HEK293 (cell line): Measurements from ENCODE around the gene MBOAT7.
A peak's percentile ranks its signal among the peaks of the same experiment; 100 is the strongest.

ENCODE experiments used
- CTCF ChIA-PET: fragments of 350-600 bp; formaldehyde crosslinking; extraction: SDS; loops from one replicate; lab custom pipeline; 2021; ENCODE audit warnings: antibody characterized with exemption; lab: Yijun Ruan, JAX
- POLR2A ChIA-PET: fragments of 300-600 bp; formaldehyde crosslinking; extraction: SDS; loops from one replicate; lab custom pipeline; 2020; ENCODE audit warnings: antibody characterized with exemption, inconsistent platforms; lab: Yijun Ruan, JAX
- H3K27ac ChIP-seq: fragments of 200-500 bp; sonication (Bioruptor generic); 2 replicates; pipeline ENCODE4 v1.5.1; 2014; ENCODE audit warnings: low read depth, low read length, control low read depth, inconsistent platforms; ENCODE audit errors: extremely low read depth
- H3K36me3 ChIP-seq, 2 experiments: fragments of 200-500 bp in 1 of 2; sonication (Bioruptor generic) in 1 of 2; 1 replicate in 1 of 2; 2 replicates in 1 of 2; pipeline ENCODE4 v1.5.1; 2014 to 2017; ENCODE audit warnings: inconsistent platforms in 2 of 2, low read length in 2 of 2; ENCODE audit not compliant: control insufficient read depth in 2 of 2, insufficient read depth in 1 of 2
- H3K4me1 ChIP-seq: fragments of 200-500 bp; sonication (Bioruptor generic); 2 replicates; pipeline ENCODE4 v1.5.1; 2014; ENCODE audit warnings: mild to moderate bottlenecking, low read length, inconsistent platforms; ENCODE audit not compliant: control insufficient read depth, insufficient read depth
- H3K4me3 ChIP-seq: 2 replicates; pipeline ENCODE4 v1.5.1; 2011; ENCODE audit warnings: low read depth, mild to moderate bottlenecking, control low read depth, low read length, moderate library complexity
- H3K9me3 ChIP-seq: fragments of 200-500 bp; sonication (Bioruptor generic); 2 replicates; pipeline ENCODE4 v1.5.1; 2014; ENCODE audit warnings: low read depth, low read length, inconsistent platforms; ENCODE audit not compliant: control insufficient read depth, insufficient read depth
- GLIS1 ChIP-seq: fragments of 450-650 bp; formaldehyde crosslinking; IDR thresholded peaks from 2 replicates; pipeline ENCODE4 v1.5.1; 2016; ENCODE audit warnings: missing biosample characterization, missing genetic modification characterization
- HOXA7 ChIP-seq: sonication (generic); formaldehyde crosslinking; IDR thresholded peaks from 2 replicates; pipeline ENCODE4 v1.8.1; 2022; ENCODE audit warnings: missing genetic modification reagents, borderline replicate concordance
- KLF7 ChIP-seq: fragments of 450-650 bp; formaldehyde crosslinking; IDR thresholded peaks from 2 replicates; pipeline ENCODE4 v1.5.1; 2016; ENCODE audit warnings: missing biosample characterization, missing genetic modification characterization, borderline replicate concordance
- ZBTB21 ChIP-seq: fragments of 450-650 bp; formaldehyde crosslinking; IDR thresholded peaks from 2 replicates; pipeline ENCODE4 v1.5.1; 2017; ENCODE audit warnings: missing biosample characterization, missing genetic modification characterization
- ZBTB6 ChIP-seq: fragments of 450-650 bp; formaldehyde crosslinking; IDR thresholded peaks from 2 replicates; pipeline ENCODE4 v1.5.1; 2017; ENCODE audit warnings: missing biosample characterization, missing genetic modification characterization
- ZIC2 ChIP-seq: fragments of 450-650 bp; formaldehyde crosslinking; IDR thresholded peaks from 2 replicates; pipeline ENCODE4 v1.5.1; 2016; ENCODE audit warnings: missing biosample characterization, missing genetic modification characterization
- ZNF10 ChIP-seq: fragments of 450-650 bp; formaldehyde crosslinking; IDR thresholded peaks from 2 replicates; pipeline ENCODE4 v1.5.1; 2017; ENCODE audit warnings: missing biosample characterization, missing genetic modification characterization
- ZNF133 ChIP-seq: fragments of 450-650 bp; formaldehyde crosslinking; IDR thresholded peaks from 2 replicates; pipeline ENCODE4 v1.5.1; 2016; ENCODE audit warnings: missing biosample characterization, missing genetic modification characterization
- ZNF221 ChIP-seq: fragments of 450-650 bp; formaldehyde crosslinking; IDR thresholded peaks from 2 replicates; pipeline ENCODE4 v1.5.1; 2017; ENCODE audit warnings: missing biosample characterization, missing genetic modification characterization, borderline replicate concordance
- ZNF239 ChIP-seq: fragments of 450-650 bp; formaldehyde crosslinking; IDR thresholded peaks from 2 replicates; pipeline ENCODE4 v1.5.1; 2016; ENCODE audit warnings: missing biosample characterization, missing genetic modification characterization
- ZNF280C ChIP-seq: fragments of 450-650 bp; formaldehyde crosslinking; IDR thresholded peaks from 2 replicates; pipeline ENCODE4 v1.5.1; 2016; ENCODE audit warnings: missing biosample characterization, missing genetic modification characterization
- ZNF292 ChIP-seq: fragments of 450-650 bp; formaldehyde crosslinking; IDR thresholded peaks from 2 replicates; pipeline ENCODE4 v1.5.1; 2016; ENCODE audit warnings: low read depth, missing biosample characterization, missing genetic modification characterization, borderline replicate concordance
- ZNF398 ChIP-seq: fragments of 450-650 bp; formaldehyde crosslinking; IDR thresholded peaks from 2 replicates; pipeline ENCODE4 v1.5.1; 2017; ENCODE audit warnings: missing biosample characterization, missing genetic modification characterization
- ZNF549 ChIP-seq: fragments of 450-650 bp; IDR thresholded peaks from 2 replicates; pipeline ENCODE4 v1.5.1; 2018; ENCODE audit warnings: missing biosample characterization, missing genetic modification characterization, mild to moderate bottlenecking, inconsistent platforms, moderate library complexity
- ZNF610 ChIP-seq: fragments of 450-650 bp; formaldehyde crosslinking; IDR thresholded peaks from 2 replicates; pipeline ENCODE4 v1.5.1; 2016; ENCODE audit warnings: missing biosample characterization, missing genetic modification characterization, borderline replicate concordance
- ZNF626 ChIP-seq: fragments of 450-650 bp; sonication (Bioruptor Pico); formaldehyde crosslinking; IDR thresholded peaks from 2 replicates; pipeline ENCODE4 v1.5.1; 2018; ENCODE audit warnings: missing biosample characterization, missing genetic modification characterization, inconsistent platforms
- ZNF704 ChIP-seq: fragments of 450-650 bp; formaldehyde crosslinking; IDR thresholded peaks from 2 replicates; pipeline ENCODE4 v1.5.1; 2016; ENCODE audit warnings: missing biosample characterization, missing genetic modification characterization
- TF ChIP-seq, protein P1 (sequence below): fragments of 450-650 bp; formaldehyde crosslinking; IDR thresholded peaks from 2 replicates; pipeline ENCODE4 v1.5.1; 2016; ENCODE audit warnings: missing biosample characterization, missing genetic modification characterization
- TF ChIP-seq, protein P2 (sequence below): fragments of 450-650 bp; formaldehyde crosslinking; IDR thresholded peaks from 2 replicates; pipeline ENCODE4 v1.5.1; 2017; ENCODE audit warnings: missing biosample characterization, missing genetic modification characterization

The MBOAT7 gene

GRCh38 chr19:54169149-54169740, 20.1 kb downstream of the MBOAT7 start:
- CTCF ChIA-PET = interaction anchor here (0.7 to 4.6 kb wide), 8 partner anchors 10 to 258 kb away, joined by 3 to 18 read pairs (median 6); partner anchors contain the start of genes CNOT3, LENG1 and MBOAT7
- H3K4me1 ChIP-seq = no peaks in the 10 kb centered on the region
- POLR2A ChIA-PET = interaction anchor here (0.7 to 1.4 kb wide), 3 partner anchors 9 to 128 kb away, joined by 3 to 6 read pairs (median 4); partner anchors contain the start of genes LENG1 and MBOAT7

DNA sequence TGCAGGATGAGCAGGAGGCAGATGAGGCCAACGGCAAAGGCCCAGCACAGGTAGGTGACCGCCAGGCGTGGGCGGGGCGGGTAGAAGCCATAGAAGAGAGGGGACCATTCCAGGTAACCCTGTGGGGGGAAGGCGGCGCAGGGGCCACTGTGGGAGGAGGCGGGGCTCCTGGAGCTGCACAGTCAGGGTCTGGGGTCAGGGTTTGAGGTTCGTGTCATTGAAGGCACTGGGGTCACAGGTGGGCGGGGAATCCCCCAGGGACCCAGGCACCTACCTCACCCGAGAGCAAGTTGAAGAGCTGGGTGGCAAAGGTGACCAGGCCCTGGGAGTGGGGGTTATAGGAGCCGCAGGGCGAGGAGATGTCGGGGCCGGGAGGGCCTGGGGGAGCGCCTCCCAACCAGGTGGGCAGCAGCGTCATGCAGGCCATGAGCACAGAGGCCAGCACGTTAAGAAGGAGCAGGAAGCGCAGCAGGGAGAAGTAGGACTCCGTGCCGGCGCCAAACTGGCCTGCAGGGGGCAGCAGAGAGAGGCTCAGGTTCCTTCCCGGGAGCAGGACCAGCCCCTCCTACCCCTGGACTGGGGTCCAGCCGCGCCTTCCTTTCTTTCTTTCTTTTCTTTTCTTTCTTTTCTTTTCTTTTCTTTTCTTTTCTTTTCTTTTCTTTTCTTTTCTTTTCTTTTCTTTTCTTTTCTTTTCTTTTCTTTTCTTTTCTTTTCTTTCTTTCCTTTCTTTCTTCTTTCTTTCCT, 21.0 kb downstream of the MBOAT7 start:
- H3K4me3 ChIP-seq = no peak overlapping the region
- POLR2A ChIA-PET = interaction anchor here (1.4 to 2.6 kb wide), 3 partner anchors 8 to 31 kb away, joined by 6 to 17 read pairs (median 7); partner anchors contain the start of genes CNOT3, LENG1 and MBOAT7
- no peaks in the 10 kb centered on the region for H3K36me3 ChIP-seq
- no peak overlapping the region for H3K27ac ChIP-seq
- H3K4me1 ChIP-seq = no peaks in the 10 kb centered on the region
- CTCF ChIA-PET = interaction anchor here (0.9 to 4.6 kb wide), 10 partner anchors 8 to 223 kb away, joined by 3 to 18 read pairs (median 7); partner anchors contain the start of genes CNOT3, LENG1 and MBOAT7
- no peaks in the 10 kb centered on the region for H3K9me3 ChIP-seq
- peak; percentile 11; the same call in 1 of the 2 replicates for TF ChIP-seq ZBTB21 (tag by site-specific recombination)
- no peak for TF ChIP-seq ZNF239 (tag by site-specific recombination)
- no peak for TF ChIP-seq ZNF280C (tag by site-specific recombination)
- TF ChIP-seq ZIC2 (tag by site-specific recombination) = 0 out of 2 replicates have a peak, but pooled peaks have one; percentile 12
- peak; percentile 40; the same call in 1 of the 2 replicates for TF ChIP-seq GLIS1 (tag by site-specific recombination)
- TF ChIP-seq ZNF10 (tag by site-specific recombination) = no peak
- TF ChIP-seq, protein P1, sequence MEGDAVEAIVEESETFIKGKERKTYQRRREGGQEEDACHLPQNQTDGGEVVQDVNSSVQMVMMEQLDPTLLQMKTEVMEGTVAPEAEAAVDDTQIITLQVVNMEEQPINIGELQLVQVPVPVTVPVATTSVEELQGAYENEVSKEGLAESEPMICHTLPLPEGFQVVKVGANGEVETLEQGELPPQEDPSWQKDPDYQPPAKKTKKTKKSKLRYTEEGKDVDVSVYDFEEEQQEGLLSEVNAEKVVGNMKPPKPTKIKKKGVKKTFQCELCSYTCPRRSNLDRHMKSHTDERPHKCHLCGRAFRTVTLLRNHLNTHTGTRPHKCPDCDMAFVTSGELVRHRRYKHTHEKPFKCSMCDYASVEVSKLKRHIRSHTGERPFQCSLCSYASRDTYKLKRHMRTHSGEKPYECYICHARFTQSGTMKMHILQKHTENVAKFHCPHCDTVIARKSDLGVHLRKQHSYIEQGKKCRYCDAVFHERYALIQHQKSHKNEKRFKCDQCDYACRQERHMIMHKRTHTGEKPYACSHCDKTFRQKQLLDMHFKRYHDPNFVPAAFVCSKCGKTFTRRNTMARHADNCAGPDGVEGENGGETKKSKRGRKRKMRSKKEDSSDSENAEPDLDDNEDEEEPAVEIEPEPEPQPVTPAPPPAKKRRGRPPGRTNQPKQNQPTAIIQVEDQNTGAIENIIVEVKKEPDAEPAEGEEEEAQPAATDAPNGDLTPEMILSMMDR (tag by site-specific recombination) = peak; percentile 83

More at GRCh38 chr19:54169149-54169740, 20.1 kb downstream of the MBOAT7 start:
- TF ChIP-seq ZNF704 (no peak), ZNF133 (no peak), ZNF221 (tag by site-specific recombination) (no peak), ZNF626 (tag by site-specific recombination) (no peak), ZNF398 (tag by site-specific recombination) (no peak), ZNF549 (no peak), KLF7 (tag by site-specific recombination) (no peak), GLIS1 (tag by site-specific recombination) (no peak), ZBTB6 (tag by site-specific recombination) (no peak), ZNF292 (tag by site-specific recombination) (no peak), ZNF610 (tag by site-specific recombination) (no peak), HOXA7 (no peak)
- TF ChIP-seq, protein P2, sequence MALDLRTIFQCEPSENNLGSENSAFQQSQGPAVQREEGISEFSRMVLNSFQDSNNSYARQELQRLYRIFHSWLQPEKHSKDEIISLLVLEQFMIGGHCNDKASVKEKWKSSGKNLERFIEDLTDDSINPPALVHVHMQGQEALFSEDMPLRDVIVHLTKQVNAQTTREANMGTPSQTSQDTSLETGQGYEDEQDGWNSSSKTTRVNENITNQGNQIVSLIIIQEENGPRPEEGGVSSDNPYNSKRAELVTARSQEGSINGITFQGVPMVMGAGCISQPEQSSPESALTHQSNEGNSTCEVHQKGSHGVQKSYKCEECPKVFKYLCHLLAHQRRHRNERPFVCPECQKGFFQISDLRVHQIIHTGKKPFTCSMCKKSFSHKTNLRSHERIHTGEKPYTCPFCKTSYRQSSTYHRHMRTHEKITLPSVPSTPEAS (tag by site-specific recombination) = no peak
- H3K4me3 ChIP-seq = no peak overlapping the region
- H3K9me3 ChIP-seq = no peaks in the 10 kb centered on the region
- no peak overlapping the region for H3K27ac ChIP-seq
- no peaks in the 10 kb centered on the region for H3K36me3 ChIP-seq
